Ovary (tissue), 3 donors: ENCODE data around the gene AMELX.

Experiments
- CTCF ChIP-seq, 3 donors: fragments of 450-650 bp in 2 of 3; fragments of 200-600 bp in 1 of 3; IDR thresholded peaks; one replicate each; pipeline versions ENCODE4 v1.5.1 to v1.8.0; 2016 to 2022; ENCODE audit warnings: antibody characterized with exemption in 3 of 3, mild to moderate bottlenecking in 1 of 3
- EP300 ChIP-seq: sonication (generic); formaldehyde crosslinking; IDR thresholded peaks from one replicate; pipeline ENCODE4 v1.6.1; 2017; ENCODE audit warnings: antibody characterized with exemption
- POLR2A ChIP-seq: fragments of 450-650 bp; IDR thresholded peaks from one replicate; pipeline ENCODE4 v1.6.1; 2017; ENCODE audit warnings: antibody characterized with exemption, mild to moderate bottlenecking, moderate library complexity
- donor health status: DM: no; HTN: no; CAD: no.

DNA sequence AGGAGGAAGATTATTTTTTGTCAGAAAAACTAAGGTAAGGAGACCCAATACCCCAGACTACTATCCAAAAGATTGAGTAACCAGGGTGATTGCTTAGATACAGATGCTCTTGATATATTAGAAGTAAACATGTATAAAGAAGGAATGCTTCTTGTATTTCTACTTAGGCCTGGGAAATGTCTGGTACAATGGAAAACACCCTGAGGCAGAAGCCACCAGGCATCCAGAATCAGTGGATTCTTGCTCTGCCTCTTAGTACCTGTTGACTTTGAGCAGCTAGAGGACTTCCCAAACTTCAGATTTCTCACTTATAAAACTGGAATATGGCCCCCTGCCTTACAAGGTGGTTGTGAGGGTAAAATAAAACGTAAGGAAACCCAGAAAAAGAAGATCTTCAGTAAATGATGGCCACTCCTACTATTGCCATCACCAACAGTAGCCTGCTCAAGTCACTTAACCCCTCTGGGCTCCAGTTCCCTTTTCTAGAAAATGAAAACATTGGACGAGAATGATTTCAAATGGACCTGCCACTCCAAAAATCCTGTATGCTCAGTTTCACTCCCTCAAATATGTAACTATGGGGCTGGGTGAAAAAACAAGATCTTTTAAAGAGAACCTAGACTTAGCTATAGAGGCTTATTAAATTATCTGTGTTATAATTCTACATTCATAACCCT is 56.6 kb downstream of the AMELX start:
- TF ChIP-seq CTCF (IDR thresholded peaks at IDR 0.05) (no peak), POLR2A (no peak), EP300 (no peak)
